HCT116 (cell line): ENCODE data around the gene INTS1. TPM values are rescaled to one million over a fixed set of nuclear protein-coding genes. Genes with fewer than 3 reads are reported as not detected.

Source experiments
- ATAC-seq: fragments of 200-7000 bp; cut with Tn5 transposase; 2 replicates; pipeline ENCODE4 v1.9.1; 2020; ENCODE audit warnings: mild to moderate bottlenecking, moderate library complexity
- BruUV-seq: library from RNA; stranded (reverse); fragments of 400-500 nt; replicated peaks from 2 replicates; lab custom pipeline; 2021; lab: Mats Ljungman, UMichigan
- CTCF ChIA-PET: fragments of 300-600 bp; sonication (Branson Sonifier 250); formaldehyde crosslinking; loops from one replicate; lab custom pipeline; 2021; ENCODE audit warnings: antibody characterized with exemption; lab: Charles Lee
- POLR2A ChIA-PET: fragments of 300-600, 350-600 bp; sonication (Branson Sonifier 250); formaldehyde crosslinking; loops from one replicate; lab custom pipeline; 2021; ENCODE audit warnings: antibody characterized with exemption; lab: Charles Lee
- RAD21 ChIA-PET, 2 experiments: fragments of 300-600 bp; sonication (Branson Sonifier 250); formaldehyde crosslinking; loops; one replicate each; lab custom pipeline; 2023; ENCODE audit warnings: low total read pairs in 2 of 2; ENCODE audit not compliant: uncharacterized antibody in 2 of 2, unreplicated experiment in 2 of 2, low non-redundant PET in 1 of 2; lab: Charles Lee
- DNase-seq: peaks from one replicate; pipeline ENCODE4 v3.0.0-alpha.2; 2010; ENCODE audit warnings: low read depth, low spot score
- H2AFZ ChIP-seq: fragments of 200-600 bp; shearing (Covaris generic), sonication (generic); 2 replicates; pipeline ENCODE4 v1.6.1; 2017; ENCODE audit warnings: low read depth, mixed run types, mixed read lengths, antibody characterized with exemption, low read length; ENCODE audit not compliant: poor library complexity, severe bottlenecking
- H3K27ac ChIP-seq: 2 replicates; pipeline ENCODE4 v1.5.1; 2012; ENCODE audit warnings: low read depth, low read length
- H3K27me3 ChIP-seq: fragments of 200-600 bp; sonication (generic); 2 replicates; pipeline ENCODE4 v1.6.1; 2016; ENCODE audit warnings: mixed run types, low read length, mixed read lengths; ENCODE audit not compliant: insufficient read depth
- H3K36me3 ChIP-seq, 2 experiments: fragments of 200-500 bp in 1 of 2; fragments of 200-600 bp in 1 of 2; sonication (Bioruptor generic) in 1 of 2; sonication (generic) in 1 of 2; 2 replicates each; pipeline versions ENCODE4 v1.5.1 to v1.6.1; 2014 to 2016; ENCODE audit warnings: low read length in 2 of 2, inconsistent platforms in 1 of 2, mixed read lengths in 1 of 2, mixed run types in 1 of 2; ENCODE audit not compliant: insufficient read depth in 2 of 2, control insufficient read depth in 1 of 2
- H3K4me1 ChIP-seq, 2 experiments: fragments of 200-600 bp in 1 of 2; sonication (generic) in 1 of 2; 2 replicates each; pipeline versions ENCODE4 v1.5.1 to v1.6.1; 2012 to 2017; ENCODE audit warnings: low read length in 2 of 2, inconsistent platforms in 1 of 2, mild to moderate bottlenecking in 1 of 2, mixed read lengths in 1 of 2, mixed run types in 1 of 2, moderate library complexity in 1 of 2; ENCODE audit not compliant: insufficient read depth in 2 of 2, control insufficient read depth in 1 of 2
- H3K4me2 ChIP-seq: fragments of 200-600 bp; sonication (generic); 2 replicates; pipeline ENCODE4 v1.6.1; 2017; ENCODE audit warnings: mixed run types, low read length, mixed read lengths
- H3K4me3 ChIP-seq, 2 experiments: fragments of 200-600 bp in 1 of 2; sonication (generic) in 1 of 2; replicated peaks in 1 of 2; 2 replicates each; pipeline ENCODE4 v1.5.1; 2011 to 2016; ENCODE audit warnings: low read length in 2 of 2, control low read depth in 1 of 2, low read depth in 1 of 2, mild to moderate bottlenecking in 1 of 2, mixed read lengths in 1 of 2, mixed run types in 1 of 2
- H3K79me2 ChIP-seq: fragments of 200-600 bp; sonication (generic); 2 replicates; pipeline ENCODE4 v1.6.1; 2017; ENCODE audit warnings: mild to moderate bottlenecking, mixed run types, low read length, moderate library complexity, mixed read lengths; ENCODE audit not compliant: insufficient read depth
- H3K9ac ChIP-seq: fragments of 200-600 bp; sonication (generic); 2 replicates; pipeline ENCODE4 v1.6.1; 2016; ENCODE audit warnings: low read length, mixed read lengths
- H3K9me2 ChIP-seq: fragments of 200-600 bp; sonication (generic), shearing (Covaris generic); 2 replicates; pipeline ENCODE4 v1.6.1; 2017; ENCODE audit warnings: mixed run types, mild to moderate bottlenecking, moderate library complexity; ENCODE audit not compliant: insufficient read depth
- H3K9me3 ChIP-seq, 2 experiments: fragments of 200-500 bp in 1 of 2; fragments of 200-600 bp in 1 of 2; sonication (Bioruptor generic) in 1 of 2; sonication (generic) in 1 of 2; 2 replicates each; pipeline ENCODE4 v1.6.1; 2014 to 2017; ENCODE audit warnings: low read length in 2 of 2, mixed read lengths in 2 of 2, inconsistent platforms in 1 of 2, low read depth in 1 of 2, mild to moderate bottlenecking in 1 of 2, mixed run types in 1 of 2, moderate library complexity in 1 of 2; ENCODE audit not compliant: control insufficient read depth in 1 of 2, insufficient read depth in 1 of 2
- H4K20me1 ChIP-seq: fragments of 200-600 bp; sonication (generic), shearing (Covaris generic); 2 replicates; pipeline ENCODE4 v1.6.1; 2017; ENCODE audit warnings: mixed run types, mild to moderate bottlenecking, moderate library complexity; ENCODE audit not compliant: insufficient read depth
- ATF3 ChIP-seq: IDR thresholded peaks from 2 replicates; pipeline ENCODE4 v1.6.1; 2012
- CBX3 ChIP-seq: IDR thresholded peaks from 2 replicates; pipeline ENCODE4 v1.6.1; 2012; ENCODE audit warnings: low read depth
- CEBPB ChIP-seq: IDR thresholded peaks from 2 replicates; pipeline ENCODE4 v1.6.1; 2012; ENCODE audit warnings: low read depth
- CTCF ChIP-seq, 3 experiments: fragments of 200-600 bp in 1 of 3; sonication (generic) in 1 of 3; IDR thresholded peaks in 2 of 3; conservative IDR thresholded peaks in 1 of 3; 2 replicates each; pipeline ENCODE4 v1.5.1; 2012 to 2017; ENCODE audit warnings: low read depth in 2 of 3, low read length in 2 of 3, antibody characterized with exemption in 1 of 3, borderline replicate concordance in 1 of 3, control low read depth in 1 of 3, mild to moderate bottlenecking in 1 of 3, mixed read lengths in 1 of 3, mixed run types in 1 of 3, moderate library complexity in 1 of 3; ENCODE audit not compliant: insufficient read depth in 1 of 3
- EGR1 ChIP-seq: IDR thresholded peaks from 2 replicates; pipeline ENCODE4 v1.6.1; 2012; ENCODE audit warnings: low read depth
- EZH2 ChIP-seq: fragments of 200-600 bp; sonication (generic); IDR thresholded peaks from 2 replicates; pipeline ENCODE4 v1.6.1; 2017; ENCODE audit warnings: antibody characterized with exemption, mixed run types
- EZH2phosphoT487 ChIP-seq: fragments of 200-600 bp; IDR thresholded peaks from 2 replicates; pipeline ENCODE4 v1.6.1; 2018; ENCODE audit warnings: antibody characterized with exemption, borderline replicate concordance
- JUND ChIP-seq: IDR thresholded peaks from 2 replicates; pipeline ENCODE4 v1.6.1; 2012
- MAX ChIP-seq: IDR thresholded peaks from 2 replicates; pipeline ENCODE4 v1.6.1; 2012
- POLR2A ChIP-seq: IDR thresholded peaks from 2 replicates; pipeline ENCODE4 v1.7.0; 2011; ENCODE audit warnings: borderline replicate concordance; ENCODE audit not compliant: insufficient read depth, insufficient read length; ENCODE audit errors: extremely low read depth
- RAD21 ChIP-seq: IDR thresholded peaks from 2 replicates; pipeline ENCODE4 v1.6.1; 2012; ENCODE audit warnings: low read depth, mild to moderate bottlenecking
- REST ChIP-seq: IDR thresholded peaks from 2 replicates; pipeline ENCODE4 v1.6.1; 2012; ENCODE audit warnings: low read depth
- SIN3A ChIP-seq: IDR thresholded peaks from 2 replicates; pipeline ENCODE4 v1.6.1; 2012; ENCODE audit warnings: low read depth
- SRF ChIP-seq: IDR thresholded peaks from 2 replicates; pipeline ENCODE4 v1.6.1; 2012; ENCODE audit warnings: low read depth
- TCF7L2 ChIP-seq: IDR thresholded peaks from 2 replicates; pipeline ENCODE4 v1.7.0; 2011; ENCODE audit warnings: borderline replicate concordance, inconsistent platforms; ENCODE audit not compliant: insufficient read depth, insufficient read length; ENCODE audit errors: extremely low read depth
- YY1 ChIP-seq: IDR thresholded peaks from 2 replicates; pipeline ENCODE4 v1.6.1; 2011; ENCODE audit warnings: low read length, low read depth, moderate library complexity, mild to moderate bottlenecking; ENCODE audit not compliant: insufficient replicate concordance; ENCODE audit errors: extremely low read depth
- ZBTB33 ChIP-seq: IDR thresholded peaks from 2 replicates; pipeline ENCODE4 v1.6.1; 2011; ENCODE audit warnings: mild to moderate bottlenecking, low read length, moderate library complexity; ENCODE audit not compliant: insufficient replicate concordance; ENCODE audit errors: extremely low read depth
- intact Hi-C: fragments of 100-400 bp; cut with micrococcal nuclease; formaldehyde crosslinking; loops from 2 replicates; pipeline ENCODE4 v1.10.0; 2022
- total RNA-seq: library from RNA; stranded (reverse); gene quantifications from one replicate; pipeline ENCODE4 v1.2.1, GENCODE V29; 2021; ENCODE audit not compliant: unreplicated experiment

Gene INTS1
- total RNA-seq, 1 experiment from 2014 or later: 167 TPM

- TF ChIP-seq JUND: no peak
- no peak for TF ChIP-seq ATF3
- no peak for TF ChIP-seq POLR2A
- no peak for TF ChIP-seq CTCF (IDR thresholded peaks at IDR 0.05 in 2 of 3, conservative IDR thresholded peaks at IDR 0.05 in 1 of 3; ENCODE audit: borderline replicate concordance in 1 of 3, insufficient read depth in 1 of 3, low read depth in 2 of 3, low read length in 2 of 3)
- TF ChIP-seq MAX: no peak
- no peak for TF ChIP-seq ZBTB33
- TF ChIP-seq SIN3A: no peak
- no peak for TF ChIP-seq EGR1
- TF ChIP-seq EZH2: no peak
- no peak for TF ChIP-seq SRF
- no peak for TF ChIP-seq CEBPB
- TF ChIP-seq EZH2phosphoT487: no peak
- no peak for TF ChIP-seq TCF7L2
- no peak for TF ChIP-seq YY1
- TF ChIP-seq RAD21: no peak
- TF ChIP-seq REST: no peak
- no peak for TF ChIP-seq CBX3
- no peak overlapping the region for H3K4me2 ChIP-seq
- H4K20me1 ChIP-seq: no peaks in the 10 kb centered on the region
- no peak overlapping the region for H3K4me3 ChIP-seq
- DNase-seq: no peak
- no peak overlapping the region for H2AFZ ChIP-seq
- H3K9ac ChIP-seq: no peak overlapping the region
- intact Hi-C loops: no loop called here
- no TSS peak for BruUV-seq
- H3K9me3 ChIP-seq: no peaks in the 10 kb centered on the region
- H3K27ac ChIP-seq: no peak overlapping the region; the same call in 1 of the 2 replicates
- H3K79me2 ChIP-seq: peaks cover 38% of the 10 kb centered on the region; the same call in 1 of the 2 replicates
- H3K36me3 ChIP-seq: no peaks in the 10 kb centered on the region; a peak in 2 of 4 replicates
- no peaks in the 10 kb centered on the region for H3K9me2 ChIP-seq
- ATAC-seq: no peak
- POLR2A ChIA-PET: no interaction called here
- H3K27me3 ChIP-seq: no peaks in the 10 kb centered on the region
- CTCF ChIA-PET: no interaction called here
- H3K4me1 ChIP-seq: peaks cover 0 to 4% of the 10 kb centered on the region in 2 experiments; a peak in 2 of 4 replicates
- RAD21 ChIA-PET: no interaction called here
Measured at GRCh38 chr7:1449501-1449900, 54.7 kb downstream of the INTS1 start.
